Tibial nerve (tissue), 4 donors: ENCODE measurements around the gene MIPEP. TPM values are rescaled to one million over a fixed set of nuclear protein-coding genes. Genes with fewer than 3 reads are reported as not detected.

Source experiments
- DNase-seq, 2 donors: peaks; one replicate each; pipeline ENCODE4 v3.0.0-alpha.2; 2019; ENCODE audit warnings: low spot score in 2 of 2
- H3K27ac ChIP-seq, 4 donors: fragments of 200-600 bp; sonication (generic) in 3 of 4; one replicate each; pipeline ENCODE4 v1.5.1; 2017 to 2019; ENCODE audit warnings: mild to moderate bottlenecking in 1 of 4
- H3K27me3 ChIP-seq, 2 donors: fragments of 200-600 bp; sonication (generic) in 1 of 2; one replicate each; pipeline versions ENCODE4 v1.5.1 to v1.6.0; 2017 to 2019
- H3K36me3 ChIP-seq, 3 donors: fragments of 200-600 bp; sonication (generic); one replicate each; pipeline ENCODE4 v1.5.1; 2018 to 2019
- H3K4me1 ChIP-seq, 4 donors: fragments of 200-600 bp; sonication (generic) in 3 of 4; one replicate each; pipeline ENCODE4 v1.5.1; 2017 to 2019
- H3K4me3 ChIP-seq, 4 donors: fragments of 200-600 bp; sonication (generic) in 3 of 4; one replicate each; pipeline ENCODE4 v1.5.1; 2017 to 2019; ENCODE audit warnings: mild to moderate bottlenecking in 1 of 4, moderate library complexity in 1 of 4
- H3K9me3 ChIP-seq, 4 donors: fragments of 200-600 bp; sonication (generic) in 3 of 4; one replicate each; pipeline ENCODE4 v1.5.1; 2017 to 2019
- EP300 ChIP-seq, 2 donors: sonication (generic); formaldehyde crosslinking; IDR thresholded peaks; one replicate each; pipeline ENCODE4 v1.6.1; 2017; ENCODE audit warnings: antibody characterized with exemption in 2 of 2, mild to moderate bottlenecking in 1 of 2
- POLR2A ChIP-seq, 2 donors: fragments of 450-650 bp; IDR thresholded peaks; one replicate each; pipeline ENCODE4 v1.6.1; 2017; ENCODE audit warnings: antibody characterized with exemption in 2 of 2, mild to moderate bottlenecking in 2 of 2, moderate library complexity in 2 of 2
- WGBS, 2 donors: methylation state at CpG; one replicate each; pipeline ENCODE4 v1.1.5; 2018; 5-methylcytosine and 5-hydroxymethylcytosine counted together
- total RNA-seq, 4 donors: library from RNA; depleted of rRNA; stranded (reverse); fragments of >200 nt; gene quantifications; one replicate each; pipeline ENCODE4 v1.1.0, GENCODE V29; 2016
- TF ChIP-seq, protein P1 (sequence below), 5 experiments: fragments of 200-600 bp in 3 of 5; fragments of 450-650 bp in 2 of 5; sonication (generic) in 3 of 5; IDR thresholded peaks; one replicate each; pipeline ENCODE4 v1.5.1; 2016 to 2019; ENCODE audit warnings: antibody characterized with exemption in 5 of 5, mild to moderate bottlenecking in 3 of 5, moderate library complexity in 2 of 5

MIPEP gene
- total RNA-seq, 4 donors from 2014 or later: 8.4 to 25.8 (median 16.4) TPM

- DNase-seq: no peak
- Histone ChIP-seq H3K27me3 (no peaks in the 10 kb centered on the region), H3K36me3 (no peaks in the 10 kb centered on the region), H3K4me1 (peaks cover 0 to 3% (median 0%) of the 10 kb centered on the region in 4 donors), H3K27ac (no peak overlapping the region), H3K4me3 (no peak overlapping the region), H3K9me3 (peaks cover 0 to 17% (median 0%) of the 10 kb centered on the region in 4 donors)
- 100% methylated on average over 2 of the region's 2 CpGs for WGBS, 2 donors
- TF ChIP-seq, protein P1, sequence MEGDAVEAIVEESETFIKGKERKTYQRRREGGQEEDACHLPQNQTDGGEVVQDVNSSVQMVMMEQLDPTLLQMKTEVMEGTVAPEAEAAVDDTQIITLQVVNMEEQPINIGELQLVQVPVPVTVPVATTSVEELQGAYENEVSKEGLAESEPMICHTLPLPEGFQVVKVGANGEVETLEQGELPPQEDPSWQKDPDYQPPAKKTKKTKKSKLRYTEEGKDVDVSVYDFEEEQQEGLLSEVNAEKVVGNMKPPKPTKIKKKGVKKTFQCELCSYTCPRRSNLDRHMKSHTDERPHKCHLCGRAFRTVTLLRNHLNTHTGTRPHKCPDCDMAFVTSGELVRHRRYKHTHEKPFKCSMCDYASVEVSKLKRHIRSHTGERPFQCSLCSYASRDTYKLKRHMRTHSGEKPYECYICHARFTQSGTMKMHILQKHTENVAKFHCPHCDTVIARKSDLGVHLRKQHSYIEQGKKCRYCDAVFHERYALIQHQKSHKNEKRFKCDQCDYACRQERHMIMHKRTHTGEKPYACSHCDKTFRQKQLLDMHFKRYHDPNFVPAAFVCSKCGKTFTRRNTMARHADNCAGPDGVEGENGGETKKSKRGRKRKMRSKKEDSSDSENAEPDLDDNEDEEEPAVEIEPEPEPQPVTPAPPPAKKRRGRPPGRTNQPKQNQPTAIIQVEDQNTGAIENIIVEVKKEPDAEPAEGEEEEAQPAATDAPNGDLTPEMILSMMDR (IDR thresholded peaks at IDR 0.05): no peak
- TF ChIP-seq POLR2A (IDR thresholded peaks at IDR 0.05) (no peak), EP300 (IDR thresholded peaks at IDR 0.05) (no peak)
Observed at GRCh38 chr13:23716401-23716800, 172.8 kb downstream of the MIPEP start.

DNA sequence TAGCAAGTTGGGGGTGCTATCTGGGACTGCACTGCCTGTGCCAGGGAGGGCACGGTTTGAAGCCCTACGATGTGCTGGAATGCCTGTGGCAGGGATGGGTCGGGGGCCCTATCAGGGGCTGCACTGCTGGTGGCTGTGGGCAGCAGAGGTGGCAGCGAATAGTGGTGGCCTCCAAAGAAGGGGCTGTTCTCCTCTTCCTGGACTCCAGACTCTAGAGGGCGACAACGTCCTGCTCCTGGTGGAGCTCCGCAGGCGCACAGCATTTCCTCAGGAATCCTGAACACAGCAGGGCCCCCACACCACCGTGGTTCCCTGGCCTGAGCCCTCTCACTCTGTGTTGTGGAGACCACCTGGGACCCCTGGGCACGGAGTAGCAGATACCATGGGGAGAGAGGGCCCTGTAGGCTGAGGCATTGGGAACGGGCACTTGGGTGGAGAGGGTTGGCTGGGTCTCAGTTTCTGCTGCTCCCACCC lies 173.4 kb downstream of the MIPEP start:
- Histone ChIP-seq H3K4me1 (peaks cover 0 to 3% (median 0%) of the 10 kb centered on the region in 4 donors), H3K27ac (no peak overlapping the region), H3K9me3 (peaks cover 0 to 17% (median 0%) of the 10 kb centered on the region in 4 donors), H3K27me3 (no peaks in the 10 kb centered on the region), H3K36me3 (no peaks in the 10 kb centered on the region), H3K4me3 (no peak overlapping the region)
- no peak for DNase-seq
- WGBS, 2 donors: 78 to 79% methylated on average over 7 to 9 of the region's 11 CpGs
- TF ChIP-seq, protein P1 (IDR thresholded peaks at IDR 0.05): no peak
- TF ChIP-seq POLR2A (IDR thresholded peaks at IDR 0.05): no peak
- no peak for TF ChIP-seq EP300 (IDR thresholded peaks at IDR 0.05)

- Histone ChIP-seq H3K9me3 (peaks cover 0 to 17% (median 0%) of the 10 kb centered on the region in 4 donors), H3K4me1 (peaks cover 0 to 3% (median 0%) of the 10 kb centered on the region in 4 donors), H3K27ac (no peak overlapping the region), H3K27me3 (no peaks in the 10 kb centered on the region), H3K36me3 (no peaks in the 10 kb centered on the region), H3K4me3 (no peak overlapping the region)
- WGBS, 2 donors: 79 to 87% methylated on average over 13 of the region's 19 CpGs
- no peak for DNase-seq
- TF ChIP-seq, protein P1 (IDR thresholded peaks at IDR 0.05): no peak
- TF ChIP-seq EP300 (IDR thresholded peaks at IDR 0.05) (no peak), POLR2A (IDR thresholded peaks at IDR 0.05) (no peak)
Observed at GRCh38 chr13:23715092-23715761, 174.0 kb downstream of the MIPEP start.

DNA sequence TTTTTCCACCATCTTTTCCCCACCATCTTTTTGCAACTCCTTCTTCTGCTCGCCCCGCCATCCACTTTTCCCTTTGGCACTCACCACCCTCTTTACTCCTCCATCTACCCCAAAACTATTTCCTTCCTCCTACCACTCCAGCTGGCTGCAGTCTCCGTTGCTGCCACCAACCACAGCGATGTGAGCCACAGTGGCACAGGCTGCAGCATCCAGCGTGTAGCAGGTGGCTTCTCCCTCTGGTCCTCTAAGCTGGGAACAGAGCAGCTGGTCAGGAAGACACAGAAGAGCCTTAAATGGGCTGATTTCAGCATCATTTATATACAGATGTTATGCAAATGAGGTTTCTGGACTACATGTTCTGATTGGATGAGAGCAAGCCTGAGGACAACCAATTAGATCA lies 174.5 kb downstream of the MIPEP start:
- H3K27me3 ChIP-seq: no peaks in the 10 kb centered on the region
- 79 to 86% methylated on average over 5 of the region's 5 CpGs for WGBS, 2 donors
- TF ChIP-seq EP300 (IDR thresholded peaks at IDR 0.05): no peak
- TF ChIP-seq, protein P1 (IDR thresholded peaks at IDR 0.05): no peak
- TF ChIP-seq POLR2A (IDR thresholded peaks at IDR 0.05): no peak
- peaks cover 0 to 17% (median 0%) of the 10 kb centered on the region in 4 donors for H3K9me3 ChIP-seq
- H3K4me3 ChIP-seq: no peak overlapping the region
- no peaks in the 10 kb centered on the region for H3K36me3 ChIP-seq
- H3K4me1 ChIP-seq: peaks cover 0 to 3% (median 0%) of the 10 kb centered on the region in 4 donors
- no peak overlapping the region for H3K27ac ChIP-seq
- DNase-seq: no peak

DNA sequence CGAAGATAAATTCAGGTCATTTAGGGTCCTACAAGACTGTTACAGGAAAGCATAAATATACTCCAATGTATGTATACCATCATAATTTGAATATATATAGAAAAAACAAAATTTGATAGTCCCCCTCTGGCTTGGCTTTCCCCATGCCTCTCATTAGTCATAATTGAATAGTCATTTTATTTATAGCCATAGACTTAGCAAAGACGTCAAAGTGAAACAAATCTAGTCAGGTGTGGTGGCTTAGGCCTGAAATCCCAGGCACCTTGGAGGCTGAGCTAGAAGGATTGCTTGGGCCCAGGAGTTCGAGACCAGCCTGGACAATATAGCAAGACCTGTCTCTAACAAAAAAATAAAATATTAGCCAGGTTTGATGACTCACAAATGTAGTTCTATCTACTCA lies 177.8 kb downstream of the MIPEP start:
- Histone ChIP-seq H3K4me1 (no peaks in the 10 kb centered on the region), H3K9me3 (peaks cover 0 to 17% (median 0%) of the 10 kb centered on the region in 4 donors), H3K36me3 (no peaks in the 10 kb centered on the region), H3K4me3 (no peak overlapping the region), H3K27me3 (no peaks in the 10 kb centered on the region), H3K27ac (no peak overlapping the region)
- no peak for DNase-seq
- WGBS, 2 donors: 93% methylated on average over 3 of the region's 3 CpGs
- TF ChIP-seq POLR2A (IDR thresholded peaks at IDR 0.05): no peak
- TF ChIP-seq, protein P1 (IDR thresholded peaks at IDR 0.05): no peak
- TF ChIP-seq EP300 (IDR thresholded peaks at IDR 0.05): no peak
